ENCODE data around the gene ARHGEF7. TPM values are rescaled to one million over a fixed set of nuclear protein-coding genes. Genes with fewer than 3 reads are reported as not detected.
A peak's percentile ranks its signal among the peaks of the same experiment; 100 is the strongest.

ARHGEF7 gene
- total RNA-seq, 4 donors from 2014 or later = 64.2 to 127 (median 88.2) TPM

GRCh38 chr13:111143865-111144540, 28.9 kb downstream of the ARHGEF7 start:
- WGBS, 2 donors = 58% methylated on average over 3 of the region's 3 CpGs
- intact Hi-C loops (cut with DNase I) = no loop called here

GRCh38 chr13:111145071-111145470, 30.0 kb downstream of the ARHGEF7 start:
- Histone ChIP-seq H3K27ac (no peak overlapping the region), H3K4me3 (replicated peaks in 1 of 3) (no peak overlapping the region), H3K4me1 (no peaks in the 10 kb centered on the region), H3K36me3 (no peaks in the 10 kb centered on the region), H3K9me3 (no peaks in the 10 kb centered on the region), H3K27me3 (no peaks in the 10 kb centered on the region)
- WGBS, 2 donors = 71 to 84% methylated on average over 7 of the region's 7 CpGs
- TF ChIP-seq, protein P1, sequence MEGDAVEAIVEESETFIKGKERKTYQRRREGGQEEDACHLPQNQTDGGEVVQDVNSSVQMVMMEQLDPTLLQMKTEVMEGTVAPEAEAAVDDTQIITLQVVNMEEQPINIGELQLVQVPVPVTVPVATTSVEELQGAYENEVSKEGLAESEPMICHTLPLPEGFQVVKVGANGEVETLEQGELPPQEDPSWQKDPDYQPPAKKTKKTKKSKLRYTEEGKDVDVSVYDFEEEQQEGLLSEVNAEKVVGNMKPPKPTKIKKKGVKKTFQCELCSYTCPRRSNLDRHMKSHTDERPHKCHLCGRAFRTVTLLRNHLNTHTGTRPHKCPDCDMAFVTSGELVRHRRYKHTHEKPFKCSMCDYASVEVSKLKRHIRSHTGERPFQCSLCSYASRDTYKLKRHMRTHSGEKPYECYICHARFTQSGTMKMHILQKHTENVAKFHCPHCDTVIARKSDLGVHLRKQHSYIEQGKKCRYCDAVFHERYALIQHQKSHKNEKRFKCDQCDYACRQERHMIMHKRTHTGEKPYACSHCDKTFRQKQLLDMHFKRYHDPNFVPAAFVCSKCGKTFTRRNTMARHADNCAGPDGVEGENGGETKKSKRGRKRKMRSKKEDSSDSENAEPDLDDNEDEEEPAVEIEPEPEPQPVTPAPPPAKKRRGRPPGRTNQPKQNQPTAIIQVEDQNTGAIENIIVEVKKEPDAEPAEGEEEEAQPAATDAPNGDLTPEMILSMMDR (IDR thresholded peaks at IDR 0.05) = no peak
- TF ChIP-seq POLR2A (IDR thresholded peaks at IDR 0.05) = no peak
- intact Hi-C loops (cut with DNase I) = no loop called here
- no peak for DNase-seq

More at GRCh38 chr13:111143865-111144540, 28.9 kb downstream of the ARHGEF7 start:
- H3K27me3 ChIP-seq = no peaks in the 10 kb centered on the region
- no peak for TF ChIP-seq POLR2A (IDR thresholded peaks at IDR 0.05)
- TF ChIP-seq, protein P1 (IDR thresholded peaks at IDR 0.05) = no peak
- H3K27ac ChIP-seq = peak overlapping the region in 1 of 3 donors; percentile 28
- no peaks in the 10 kb centered on the region for H3K4me1 ChIP-seq
- DNase-seq = no peak
- H3K36me3 ChIP-seq = no peaks in the 10 kb centered on the region
- H3K9me3 ChIP-seq = no peaks in the 10 kb centered on the region
- H3K4me3 ChIP-seq (replicated peaks in 1 of 3) = no peak overlapping the region

- no peak for DNase-seq
- 73 to 85% methylated on average over 7 of the region's 7 CpGs for WGBS, 2 donors
- Histone ChIP-seq H3K4me1 (no peaks in the 10 kb centered on the region), H3K36me3 (no peaks in the 10 kb centered on the region), H3K27me3 (no peaks in the 10 kb centered on the region), H3K4me3 (replicated peaks in 1 of 3) (no peak overlapping the region), H3K9me3 (no peaks in the 10 kb centered on the region), H3K27ac (no peak overlapping the region)
- TF ChIP-seq, protein P1 (IDR thresholded peaks at IDR 0.05) = no peak
- TF ChIP-seq POLR2A (IDR thresholded peaks at IDR 0.05) = no peak
- intact Hi-C loops (cut with DNase I) = no loop called here
These were observed 30.4 kb downstream of the ARHGEF7 start for GRCh38 chr13:111145506-111145905.

GRCh38 chr13:111152844-111153243, 37.7 kb downstream of the ARHGEF7 start:
- TF ChIP-seq, protein P1 (IDR thresholded peaks at IDR 0.05) = no peak
- no peak for TF ChIP-seq POLR2A (IDR thresholded peaks at IDR 0.05)
- Histone ChIP-seq H3K36me3 (no peaks in the 10 kb centered on the region), H3K4me1 (peaks cover 12 to 26% of the 10 kb centered on the region in 2 donors), H3K4me3 (replicated peaks in 1 of 3) (peak overlapping the region; percentile 43 to 93 (median 73)), H3K9me3 (no peaks in the 10 kb centered on the region), H3K27me3 (no peaks in the 10 kb centered on the region), H3K27ac (peak overlapping the region; percentile 88 to 93 (median 89))
- intact Hi-C loops (cut with DNase I) = loop anchor here (10.0 kb wide), 1 partner anchor 62 kb away; no protein-coding TSS in a partner anchor
- 14 to 23% methylated on average over 11 of the region's 11 CpGs for WGBS, 2 donors
- no peak for DNase-seq

DNA sequence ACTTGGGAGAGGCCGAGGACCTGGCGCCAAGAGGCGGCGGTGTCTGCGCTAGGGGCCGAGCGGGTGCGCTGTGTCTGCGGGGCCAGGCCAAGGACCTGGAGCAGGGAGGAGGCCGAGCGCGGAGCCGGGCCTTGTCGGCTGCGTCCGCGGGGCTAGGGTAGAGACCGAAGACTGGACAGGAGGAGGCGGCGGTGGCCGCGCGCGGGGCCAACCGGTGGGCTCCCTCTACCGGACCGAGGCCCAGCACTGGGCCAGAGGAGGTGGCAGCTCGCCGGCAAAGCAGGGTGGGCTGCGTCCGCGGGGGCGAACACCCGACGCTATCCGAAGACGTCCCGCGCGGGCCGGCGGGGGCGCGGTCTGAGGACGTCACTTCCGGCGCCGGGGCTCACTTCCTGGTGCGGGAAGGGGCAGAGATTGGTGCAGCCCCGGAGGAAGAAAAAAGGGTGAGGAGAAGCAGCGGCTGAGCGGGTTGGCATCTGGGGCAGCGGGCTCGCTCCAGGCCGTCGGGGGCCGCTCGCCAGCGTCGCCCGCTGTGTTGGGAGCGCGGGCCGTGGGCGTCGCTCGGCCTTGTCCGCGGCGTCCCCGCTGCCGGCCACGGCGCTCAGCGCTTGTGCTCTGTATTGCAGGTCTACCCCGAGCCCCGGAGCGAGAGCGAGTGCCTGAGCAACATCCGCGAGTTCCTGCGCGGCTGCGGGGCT, 38.3 kb downstream of the ARHGEF7 start:
- no peaks in the 10 kb centered on the region for H3K27me3 ChIP-seq
- no peaks in the 10 kb centered on the region for H3K9me3 ChIP-seq
- WGBS, 2 donors = 0 to 2% methylated on average over 27 to 36 of the region's 84 CpGs
- H3K36me3 ChIP-seq = no peaks in the 10 kb centered on the region
- intact Hi-C loops (cut with DNase I) = loop anchor here (10.0 kb wide), 1 partner anchor 61 kb away; no protein-coding TSS in a partner anchor
- peak overlapping the region; percentile 43 to 93 (median 73) for H3K4me3 ChIP-seq (replicated peaks in 1 of 3)
- peaks cover 13 to 30% of the 10 kb centered on the region in 2 donors for H3K4me1 ChIP-seq
- peak; percentile 66 to 90 for TF ChIP-seq POLR2A (IDR thresholded peaks at IDR 0.05)
- TF ChIP-seq, protein P1 (IDR thresholded peaks at IDR 0.05) = peak in 1 of 6 experiments; percentile 11
- peak; percentile 89 to 91 for DNase-seq
- peak overlapping the region; percentile 88 to 93 (median 89) for H3K27ac ChIP-seq

Data from thyroid gland (tissue), 4 donors.